Breast epithelium (tissue), 4 donors: Measurements from ENCODE around the gene CEPT1. TPM values are rescaled to one million over a fixed set of nuclear protein-coding genes. Genes with fewer than 3 reads are reported as not detected.

Source experiments
- DNase-seq, 2 donors: peaks; one replicate each; pipeline ENCODE4 v3.0.0-alpha.2; 2019; ENCODE audit warnings: low spot score in 2 of 2
- H3K27ac ChIP-seq, 2 donors: fragments of 200-600 bp; sonication (generic) in 1 of 2; one replicate each; pipeline ENCODE4 v1.5.1; 2016 to 2019; ENCODE audit warnings: mild to moderate bottlenecking in 1 of 2
- H3K27me3 ChIP-seq, 2 donors: fragments of 200-600 bp; sonication (generic) in 1 of 2; one replicate each; pipeline versions ENCODE4 v1.5.1 to v1.6.0; 2017 to 2019; ENCODE audit warnings: control low read depth in 1 of 2, mild to moderate bottlenecking in 1 of 2
- H3K36me3 ChIP-seq: fragments of 200-600 bp; one replicate; pipeline ENCODE4 v1.5.1; 2019
- H3K4me1 ChIP-seq, 2 donors: fragments of 200-600 bp; sonication (generic); one replicate each; pipeline ENCODE4 v1.5.1; 2016 to 2019; ENCODE audit warnings: control low read depth in 1 of 2
- H3K4me3 ChIP-seq, 3 donors: fragments of 200-600 bp; sonication (generic); 1 replicate in 2 of 3; 2 replicates in 1 of 3; pipeline ENCODE4 v1.5.1; 2016 to 2019; ENCODE audit warnings: mild to moderate bottlenecking in 3 of 3, moderate library complexity in 2 of 3
- H3K9me3 ChIP-seq, 2 donors: fragments of 200-600 bp; sonication (generic) in 1 of 2; one replicate each; pipeline ENCODE4 v1.5.1; 2016 to 2019; ENCODE audit warnings: control low read depth in 1 of 2
- POLR2A ChIP-seq: fragments of 450-650 bp; IDR thresholded peaks from one replicate; pipeline ENCODE4 v1.6.1; 2016; ENCODE audit warnings: antibody characterized with exemption, mild to moderate bottlenecking, moderate library complexity
- POLR2AphosphoS5 ChIP-seq, 3 donors: sonication (generic); formaldehyde crosslinking; IDR thresholded peaks; one replicate each; pipeline ENCODE4 v1.6.1; 2017; ENCODE audit warnings: antibody characterized with exemption in 3 of 3
- intact Hi-C: fragments of 100-400 bp; cut with DNase I; formaldehyde crosslinking; loops from one replicate; pipeline ENCODE4 v1.15.1; 2023; ENCODE audit warnings: low total_unique reads
- total RNA-seq, 3 donors: library from RNA; depleted of rRNA; stranded (reverse); fragments of >200 nt; gene quantifications; one replicate each; pipeline ENCODE4 v1.1.0, GENCODE V29; 2016
- TF ChIP-seq, protein P1 (sequence below), 3 donors: fragments of 450-650 bp; IDR thresholded peaks; one replicate each; pipeline ENCODE4 v1.5.1; 2016 to 2017; ENCODE audit warnings: antibody characterized with exemption in 3 of 3, mild to moderate bottlenecking in 3 of 3, moderate library complexity in 3 of 3

CEPT1 gene
- total RNA-seq, 3 donors from 2014 or later: 49.8 to 67.7 (median 62.5) TPM

DNA sequence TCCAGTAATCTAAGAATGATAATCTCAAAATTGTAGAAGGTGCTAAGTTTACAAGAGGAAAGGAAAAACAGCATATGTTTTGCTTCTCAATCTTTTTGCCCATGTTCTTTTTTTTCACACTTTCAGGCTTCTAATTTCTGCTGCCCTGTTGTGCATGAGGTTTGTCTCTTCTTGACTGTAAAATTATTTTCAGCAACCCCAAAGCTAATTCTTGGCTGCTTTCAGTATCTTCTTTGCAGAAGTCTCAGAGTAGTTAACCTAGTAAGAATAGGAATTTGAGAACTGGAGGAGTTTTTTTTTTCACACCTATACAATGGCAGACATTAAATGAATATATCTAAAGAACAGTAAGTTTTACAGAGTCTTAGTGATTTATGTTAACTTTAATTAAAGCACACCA lies 34.0 kb downstream of the CEPT1 start:
- TF ChIP-seq, protein P1, sequence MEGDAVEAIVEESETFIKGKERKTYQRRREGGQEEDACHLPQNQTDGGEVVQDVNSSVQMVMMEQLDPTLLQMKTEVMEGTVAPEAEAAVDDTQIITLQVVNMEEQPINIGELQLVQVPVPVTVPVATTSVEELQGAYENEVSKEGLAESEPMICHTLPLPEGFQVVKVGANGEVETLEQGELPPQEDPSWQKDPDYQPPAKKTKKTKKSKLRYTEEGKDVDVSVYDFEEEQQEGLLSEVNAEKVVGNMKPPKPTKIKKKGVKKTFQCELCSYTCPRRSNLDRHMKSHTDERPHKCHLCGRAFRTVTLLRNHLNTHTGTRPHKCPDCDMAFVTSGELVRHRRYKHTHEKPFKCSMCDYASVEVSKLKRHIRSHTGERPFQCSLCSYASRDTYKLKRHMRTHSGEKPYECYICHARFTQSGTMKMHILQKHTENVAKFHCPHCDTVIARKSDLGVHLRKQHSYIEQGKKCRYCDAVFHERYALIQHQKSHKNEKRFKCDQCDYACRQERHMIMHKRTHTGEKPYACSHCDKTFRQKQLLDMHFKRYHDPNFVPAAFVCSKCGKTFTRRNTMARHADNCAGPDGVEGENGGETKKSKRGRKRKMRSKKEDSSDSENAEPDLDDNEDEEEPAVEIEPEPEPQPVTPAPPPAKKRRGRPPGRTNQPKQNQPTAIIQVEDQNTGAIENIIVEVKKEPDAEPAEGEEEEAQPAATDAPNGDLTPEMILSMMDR (IDR thresholded peaks at IDR 0.05): no peak
- no peak for TF ChIP-seq POLR2A
- no peak for TF ChIP-seq POLR2AphosphoS5 (IDR thresholded peaks at IDR 0.05)
- no peak for DNase-seq
- H3K27me3 ChIP-seq: no peaks in the 10 kb centered on the region
- H3K4me1 ChIP-seq: no peaks in the 10 kb centered on the region
- peaks cover 2% of the 10 kb centered on the region for H3K36me3 ChIP-seq
- H3K4me3 ChIP-seq: no peak overlapping the region
- intact Hi-C loops: no loop called here
- no peaks in the 10 kb centered on the region for H3K9me3 ChIP-seq
- H3K27ac ChIP-seq: no peak overlapping the region

DNA sequence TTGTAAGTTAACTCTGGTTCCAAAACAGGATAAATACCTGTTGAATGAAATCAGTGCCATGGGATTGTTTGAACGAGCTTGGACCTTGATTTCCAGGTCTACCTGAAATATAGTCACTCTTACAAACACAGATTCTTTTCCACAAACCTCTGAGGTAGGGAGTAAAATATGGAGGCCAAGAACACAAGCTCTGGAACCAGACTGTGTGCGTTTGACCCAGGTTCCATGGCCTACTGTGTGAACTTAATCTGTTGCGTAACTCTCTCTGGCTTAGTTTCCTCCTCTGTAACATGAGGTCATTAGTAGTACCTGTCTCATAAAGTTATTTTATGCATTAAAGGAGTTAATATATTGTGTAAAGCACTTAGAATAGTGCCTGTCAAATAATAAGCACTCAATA lies 35.3 kb downstream of the CEPT1 start:
- H3K9me3 ChIP-seq: no peaks in the 10 kb centered on the region
- intact Hi-C loops: no loop called here
- TF ChIP-seq POLR2A: no peak
- TF ChIP-seq, protein P1 (IDR thresholded peaks at IDR 0.05): no peak
- TF ChIP-seq POLR2AphosphoS5 (IDR thresholded peaks at IDR 0.05): no peak

DNA sequence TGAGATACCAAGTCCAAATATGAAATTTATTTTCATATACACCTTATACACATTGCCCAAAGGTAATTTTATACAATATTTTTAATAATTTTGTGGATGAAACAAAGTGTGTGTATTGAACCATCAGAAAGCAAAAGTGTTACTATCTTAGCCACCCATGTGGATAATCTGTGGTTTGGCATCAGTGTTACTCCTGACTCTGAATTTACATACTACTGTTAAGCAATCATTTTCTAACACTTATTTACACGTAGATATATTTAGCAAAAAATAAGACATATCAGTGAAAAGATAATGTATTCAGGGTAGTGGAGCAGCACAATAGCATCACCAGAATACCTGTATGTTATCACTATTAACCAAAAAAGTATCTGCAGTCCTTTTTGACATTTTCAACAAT lies 36.7 kb downstream of the CEPT1 start:
- Histone ChIP-seq H3K9me3 (no peaks in the 10 kb centered on the region), H3K36me3 (peaks cover 2% of the 10 kb centered on the region), H3K27ac (no peak overlapping the region), H3K4me1 (no peaks in the 10 kb centered on the region), H3K27me3 (no peaks in the 10 kb centered on the region), H3K4me3 (no peak overlapping the region)
- TF ChIP-seq POLR2A (no peak), POLR2AphosphoS5 (IDR thresholded peaks at IDR 0.05) (no peak)
- TF ChIP-seq, protein P1 (IDR thresholded peaks at IDR 0.05): no peak
- DNase-seq: no peak
- intact Hi-C loops: no loop called here

More for the DNA sequence above, 35.3 kb downstream of the CEPT1 start:
- Histone ChIP-seq H3K4me3 (no peak overlapping the region), H3K36me3 (peaks cover 2% of the 10 kb centered on the region), H3K27ac (no peak overlapping the region), H3K4me1 (no peaks in the 10 kb centered on the region), H3K27me3 (no peaks in the 10 kb centered on the region)
- DNase-seq: no peak

DNA sequence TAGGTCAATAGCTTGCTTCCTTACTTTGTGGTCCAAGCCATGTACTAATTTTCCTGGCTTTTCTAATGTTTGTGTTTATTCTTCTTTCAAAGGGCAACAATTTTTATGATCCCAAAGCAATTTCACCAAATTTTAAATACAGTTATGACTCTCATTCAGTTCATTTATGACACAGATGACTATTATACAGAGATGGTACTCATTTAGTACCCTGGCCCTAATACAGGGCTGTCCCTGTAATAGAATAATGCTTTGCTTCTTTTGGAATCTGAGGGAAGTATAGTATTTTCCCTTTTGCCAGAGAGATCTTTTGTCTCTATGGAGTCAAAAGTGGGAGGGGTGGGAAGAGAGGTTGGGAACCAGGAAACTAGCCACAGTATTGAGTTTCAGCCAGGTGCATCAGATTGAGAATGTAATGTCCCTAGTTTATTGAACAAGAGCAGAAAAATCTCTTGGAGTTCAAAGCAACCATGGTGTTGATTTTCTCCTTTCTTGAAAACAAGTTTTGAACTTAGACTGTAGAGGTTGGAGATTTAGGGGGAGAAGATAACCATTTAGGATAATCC lies 40.0 kb downstream of the CEPT1 start:
- intact Hi-C loops: no loop called here
- peaks cover 2% of the 10 kb centered on the region for H3K36me3 ChIP-seq

DNA sequence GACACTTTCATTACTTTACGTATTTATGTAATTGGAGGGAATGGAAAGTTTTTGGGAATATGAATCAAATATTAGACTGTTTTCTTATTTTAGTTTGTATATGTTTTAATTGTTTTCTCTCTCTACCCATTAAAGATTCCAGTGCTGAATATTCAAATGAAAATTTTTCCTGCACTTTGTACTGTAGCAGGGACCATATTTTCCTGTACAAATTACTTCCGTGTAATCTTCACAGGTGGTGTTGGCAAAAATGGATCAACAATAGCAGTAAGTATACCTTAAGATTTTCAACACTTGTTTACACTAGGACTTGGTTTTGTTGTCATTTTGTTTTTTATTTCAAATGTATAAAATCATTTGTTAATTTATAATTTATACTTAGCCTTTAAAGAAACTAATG lies 42.0 kb downstream of the CEPT1 start:
- no peak for TF ChIP-seq POLR2AphosphoS5 (IDR thresholded peaks at IDR 0.05)
- TF ChIP-seq, protein P1 (IDR thresholded peaks at IDR 0.05): no peak
- no peak for TF ChIP-seq POLR2A
- Histone ChIP-seq H3K4me1 (no peaks in the 10 kb centered on the region), H3K9me3 (no peaks in the 10 kb centered on the region), H3K36me3 (peaks cover 2% of the 10 kb centered on the region), H3K27me3 (no peaks in the 10 kb centered on the region), H3K4me3 (no peak overlapping the region), H3K27ac (no peak overlapping the region)
- intact Hi-C loops: no loop called here
- DNase-seq: no peak

More for the DNA sequence above, 40.0 kb downstream of the CEPT1 start:
- no peak overlapping the region for H3K4me3 ChIP-seq
- no peaks in the 10 kb centered on the region for H3K27me3 ChIP-seq
- no peaks in the 10 kb centered on the region for H3K4me1 ChIP-seq
- TF ChIP-seq POLR2A: no peak
- TF ChIP-seq POLR2AphosphoS5 (IDR thresholded peaks at IDR 0.05): no peak
- TF ChIP-seq, protein P1 (IDR thresholded peaks at IDR 0.05): no peak
- DNase-seq: no peak
- no peak overlapping the region for H3K27ac ChIP-seq
- H3K9me3 ChIP-seq: no peaks in the 10 kb centered on the region
